Measurements from ENCODE around the gene AP2A1.

The AP2A1 gene

DNA sequence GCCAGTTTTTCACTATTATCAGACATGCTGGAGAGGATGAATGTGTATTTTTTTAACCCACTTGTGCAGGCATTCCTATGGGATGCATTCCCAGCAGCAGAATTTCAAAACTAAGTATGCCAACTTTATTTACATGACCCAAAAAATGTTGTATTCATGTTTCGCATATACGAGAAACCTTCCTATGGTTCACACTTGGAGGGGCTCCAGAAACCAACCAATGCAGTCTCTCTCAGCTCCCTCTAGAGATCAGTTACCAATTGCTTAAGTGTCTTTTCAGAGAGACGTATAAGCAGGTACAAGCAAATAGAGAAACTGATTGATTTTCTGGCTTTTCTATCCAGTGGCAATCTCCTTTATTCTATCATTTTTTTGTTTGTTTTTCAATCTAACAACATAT is 78.6 kb downstream of the AP2A1 start:
- Histone ChIP-seq H3K27me3 (ENCODE audit: control insufficient read depth in 1 of 2, insufficient read depth in 2 of 2, low read length in 2 of 2) (no peaks in the 10 kb centered on the region), H3K9me3 (ENCODE audit: control insufficient read depth in 1 of 2, low read length in 2 of 2) (no peaks in the 10 kb centered on the region), H3K27ac (ENCODE audit: low read depth, low read length) (no peak overlapping the region), H3K9ac (ENCODE audit: low read depth in 1 of 2, low read length in 2 of 2) (no peak overlapping the region), H3K4me1 (ENCODE audit: control insufficient read depth in 1 of 2, insufficient read depth in 2 of 2, low read length in 2 of 2) (peaks cover 4 to 7% of the 10 kb centered on the region in 2 donors), H3K36me3 (ENCODE audit: control insufficient read depth in 1 of 2, insufficient read depth in 2 of 2, low read length in 2 of 2) (no peaks in the 10 kb centered on the region), H3K4me3 (ENCODE audit: low read depth in 1 of 2, low read length in 2 of 2) (no peak overlapping the region)

GRCh38 chr19:49846408-49846807 is 79.6 kb downstream of the AP2A1 start:
- no peaks in the 10 kb centered on the region for H3K27me3 ChIP-seq (ENCODE audit: control insufficient read depth in 1 of 2, insufficient read depth in 2 of 2, low read length in 2 of 2)
- H3K4me1 ChIP-seq (ENCODE audit: control insufficient read depth in 1 of 2, insufficient read depth in 2 of 2, low read length in 2 of 2): peaks cover 4 to 7% of the 10 kb centered on the region in 2 donors
- no peak overlapping the region for H3K4me3 ChIP-seq (ENCODE audit: low read depth in 1 of 2, low read length in 2 of 2)
- H3K36me3 ChIP-seq (ENCODE audit: control insufficient read depth in 1 of 2, insufficient read depth in 2 of 2, low read length in 2 of 2): no peaks in the 10 kb centered on the region
- H3K9me3 ChIP-seq (ENCODE audit: control insufficient read depth in 1 of 2, low read length in 2 of 2): no peaks in the 10 kb centered on the region
- H3K27ac ChIP-seq (ENCODE audit: low read depth, low read length): no peak overlapping the region
- H3K9ac ChIP-seq (ENCODE audit: low read depth in 1 of 2, low read length in 2 of 2): no peak overlapping the region

DNA sequence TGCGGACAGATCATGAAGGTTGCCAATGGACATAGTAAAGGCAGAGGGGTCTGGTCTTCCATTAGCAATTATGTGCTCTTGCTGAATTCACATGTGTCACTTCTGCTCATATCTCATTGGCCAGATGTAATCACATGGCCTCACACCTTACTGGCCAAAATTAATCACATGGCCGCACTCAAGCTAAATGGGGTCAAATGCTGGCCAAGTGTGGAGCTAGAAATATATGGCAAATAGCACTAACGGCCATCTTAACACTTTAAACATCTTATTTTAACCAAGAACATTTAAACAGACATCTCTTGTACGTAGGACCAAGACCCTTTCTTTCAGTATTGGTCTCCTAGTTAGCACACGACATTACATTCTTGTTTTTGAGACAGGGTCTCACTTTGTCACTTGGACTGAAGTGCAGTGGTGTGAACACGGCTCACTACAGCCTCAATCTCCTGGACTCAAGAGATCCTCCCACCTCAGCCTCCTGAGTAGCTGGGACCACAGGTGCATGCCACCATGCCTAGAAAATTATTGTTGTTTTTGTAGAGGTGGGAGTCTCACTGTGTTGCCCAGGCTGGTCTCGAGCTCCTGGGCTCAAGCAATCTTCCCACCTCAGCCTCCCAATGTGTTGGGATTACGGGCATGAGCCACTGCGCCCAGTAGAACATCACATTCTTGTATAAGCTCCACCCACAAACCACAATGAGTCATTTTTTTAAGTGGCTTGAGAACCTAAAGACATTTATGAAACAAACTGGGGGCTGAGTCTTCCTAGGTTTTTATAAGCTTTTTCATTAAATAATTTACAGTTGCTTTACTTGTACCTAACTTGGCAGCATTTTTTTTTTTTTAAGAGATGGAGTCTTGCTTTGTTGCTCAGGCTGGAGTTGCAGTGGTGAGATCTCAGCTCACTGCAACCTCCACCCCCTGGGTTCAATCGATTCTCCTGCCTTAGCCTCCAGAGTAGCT is 81.2 kb downstream of the AP2A1 start:
- Histone ChIP-seq H3K9me3 (ENCODE audit: control insufficient read depth in 1 of 2, low read length in 2 of 2) (no peaks in the 10 kb centered on the region), H3K9ac (ENCODE audit: low read depth in 1 of 2, low read length in 2 of 2) (no peak overlapping the region), H3K36me3 (ENCODE audit: control insufficient read depth in 1 of 2, insufficient read depth in 2 of 2, low read length in 2 of 2) (no peaks in the 10 kb centered on the region), H3K27ac (ENCODE audit: low read depth, low read length) (no peak overlapping the region), H3K27me3 (ENCODE audit: control insufficient read depth in 1 of 2, insufficient read depth in 2 of 2, low read length in 2 of 2) (no peaks in the 10 kb centered on the region), H3K4me1 (ENCODE audit: control insufficient read depth in 1 of 2, insufficient read depth in 2 of 2, low read length in 2 of 2) (peaks cover 15 to 18% of the 10 kb centered on the region in 2 donors), H3K4me3 (ENCODE audit: low read depth in 1 of 2, low read length in 2 of 2) (no peak overlapping the region)

- Histone ChIP-seq H3K36me3 (ENCODE audit: control insufficient read depth in 1 of 2, insufficient read depth in 2 of 2, low read length in 2 of 2) (no peaks in the 10 kb centered on the region), H3K27me3 (ENCODE audit: control insufficient read depth in 1 of 2, insufficient read depth in 2 of 2, low read length in 2 of 2) (no peaks in the 10 kb centered on the region), H3K4me3 (ENCODE audit: low read depth in 1 of 2, low read length in 2 of 2) (no peak overlapping the region), H3K4me1 (ENCODE audit: control insufficient read depth in 1 of 2, insufficient read depth in 2 of 2, low read length in 2 of 2) (peaks cover 15 to 23% of the 10 kb centered on the region in 2 donors), H3K27ac (ENCODE audit: low read depth, low read length) (no peak overlapping the region), H3K9ac (ENCODE audit: low read depth in 1 of 2, low read length in 2 of 2) (no peak overlapping the region), H3K9me3 (ENCODE audit: control insufficient read depth in 1 of 2, low read length in 2 of 2) (no peaks in the 10 kb centered on the region)
These were observed 82.1 kb downstream of the AP2A1 start for GRCh38 chr19:49848938-49849337.

GRCh38 chr19:49849433-49850220 is 82.8 kb downstream of the AP2A1 start:
- Histone ChIP-seq H3K9ac (ENCODE audit: low read depth in 1 of 2, low read length in 2 of 2) (peak overlapping the region; percentile 97 to 100), H3K9me3 (ENCODE audit: control insufficient read depth in 1 of 2, low read length in 2 of 2) (no peaks in the 10 kb centered on the region), H3K4me3 (ENCODE audit: low read depth in 1 of 2, low read length in 2 of 2) (peak overlapping the region; percentile 85 to 92), H3K27ac (ENCODE audit: low read depth, low read length) (no peak overlapping the region), H3K36me3 (ENCODE audit: control insufficient read depth in 1 of 2, insufficient read depth in 2 of 2, low read length in 2 of 2) (no peaks in the 10 kb centered on the region), H3K27me3 (ENCODE audit: control insufficient read depth in 1 of 2, insufficient read depth in 2 of 2, low read length in 2 of 2) (no peaks in the 10 kb centered on the region), H3K4me1 (ENCODE audit: control insufficient read depth in 1 of 2, insufficient read depth in 2 of 2, low read length in 2 of 2) (peaks cover 15 to 30% of the 10 kb centered on the region in 2 donors)

DNA sequence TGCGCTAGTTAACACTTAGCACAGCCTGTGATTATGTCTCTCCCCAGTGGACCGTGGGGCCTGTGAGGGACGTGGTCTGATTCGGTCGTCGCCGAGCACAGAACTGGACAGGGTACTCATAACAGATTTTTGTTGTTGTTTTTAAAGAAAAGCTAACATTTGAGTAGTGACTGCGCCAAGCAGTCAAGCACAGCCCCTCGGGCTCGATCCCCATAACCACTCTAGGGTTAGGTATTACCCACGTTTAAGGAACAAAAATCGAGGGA is 83.4 kb downstream of the AP2A1 start:
- H3K4me1 ChIP-seq (ENCODE audit: control insufficient read depth in 1 of 2, insufficient read depth in 2 of 2, low read length in 2 of 2): peaks cover 15 to 31% of the 10 kb centered on the region in 2 donors
- H3K36me3 ChIP-seq (ENCODE audit: control insufficient read depth in 1 of 2, insufficient read depth in 2 of 2, low read length in 2 of 2): peaks cover 0 to 4% of the 10 kb centered on the region in 2 donors
- H3K4me3 ChIP-seq (ENCODE audit: low read depth in 1 of 2, low read length in 2 of 2): peak overlapping the region; percentile 85 to 92
- H3K27ac ChIP-seq (ENCODE audit: low read depth, low read length): no peak overlapping the region
- peak overlapping the region; percentile 97 to 100 for H3K9ac ChIP-seq (ENCODE audit: low read depth in 1 of 2, low read length in 2 of 2)
- H3K27me3 ChIP-seq (ENCODE audit: control insufficient read depth in 1 of 2, insufficient read depth in 2 of 2, low read length in 2 of 2): no peaks in the 10 kb centered on the region
- H3K9me3 ChIP-seq (ENCODE audit: control insufficient read depth in 1 of 2, low read length in 2 of 2): no peaks in the 10 kb centered on the region

DNA sequence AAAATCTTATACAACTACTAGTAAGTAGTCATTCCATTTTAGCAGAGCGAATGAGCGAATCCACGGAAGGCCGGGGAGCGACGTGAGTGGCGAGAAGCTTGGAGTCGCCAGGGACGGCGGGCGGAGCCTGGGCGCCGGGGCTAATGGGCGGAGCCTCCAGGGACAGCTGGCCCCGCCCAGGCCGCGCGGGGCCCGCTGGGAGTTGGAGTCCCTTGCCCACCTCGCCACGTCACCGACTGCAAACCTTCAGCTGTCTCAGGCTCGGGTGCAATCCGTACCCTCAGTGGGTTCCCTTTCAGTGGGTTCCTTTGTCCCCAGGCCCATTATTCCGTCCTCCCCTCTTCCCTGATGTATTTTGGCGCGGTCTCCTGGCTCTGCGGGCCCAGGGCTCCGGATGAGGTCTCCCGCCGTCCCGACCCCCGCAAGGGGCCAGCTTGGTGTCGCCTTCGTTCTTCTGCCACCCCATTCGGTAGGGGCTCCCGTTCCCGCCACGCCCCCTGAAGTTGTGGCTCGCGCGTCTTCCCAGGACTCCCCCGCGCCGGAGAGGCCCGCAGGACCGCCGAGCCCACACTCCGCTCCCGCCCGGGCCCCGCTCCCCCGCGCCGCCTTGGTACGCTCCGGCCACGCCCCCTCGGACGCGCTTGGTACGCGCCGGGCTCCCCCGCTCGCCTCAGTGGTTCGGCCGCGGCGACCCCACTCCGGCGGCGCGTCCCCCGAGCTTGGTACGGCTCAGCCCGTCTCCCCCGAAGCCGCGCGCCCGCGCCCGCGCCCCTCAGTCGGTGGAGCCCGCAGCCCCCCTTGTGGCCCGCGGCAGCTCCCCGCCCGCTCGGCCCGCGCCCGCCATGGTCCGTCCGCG is 83.9 kb downstream of the AP2A1 start, which contains the start of gene PTOV1:
PTOV1 (plus strand) TSS at position 673 of the 856 bp plus-strand sequence.
- no peaks in the 10 kb centered on the region for H3K27me3 ChIP-seq (ENCODE audit: control insufficient read depth in 1 of 2, insufficient read depth in 2 of 2, low read length in 2 of 2)
- H3K36me3 ChIP-seq (ENCODE audit: control insufficient read depth in 1 of 2, insufficient read depth in 2 of 2, low read length in 2 of 2): peaks cover 0 to 8% of the 10 kb centered on the region in 2 donors
- peak within 1 kb of the TSS; percentile 97 to 100 for H3K9ac ChIP-seq (ENCODE audit: low read depth in 1 of 2, low read length in 2 of 2)
- peak within 1 kb of the TSS; percentile 100 for H3K27ac ChIP-seq (ENCODE audit: low read depth, low read length)
- peaks cover 15 to 31% of the 10 kb centered on the region in 2 donors for H3K4me1 ChIP-seq (ENCODE audit: control insufficient read depth in 1 of 2, insufficient read depth in 2 of 2, low read length in 2 of 2)
- H3K4me3 ChIP-seq (ENCODE audit: low read depth in 1 of 2, low read length in 2 of 2): peak within 1 kb of the TSS; percentile 85 to 92
- no peaks in the 10 kb centered on the region for H3K9me3 ChIP-seq (ENCODE audit: control insufficient read depth in 1 of 2, low read length in 2 of 2)

DNA sequence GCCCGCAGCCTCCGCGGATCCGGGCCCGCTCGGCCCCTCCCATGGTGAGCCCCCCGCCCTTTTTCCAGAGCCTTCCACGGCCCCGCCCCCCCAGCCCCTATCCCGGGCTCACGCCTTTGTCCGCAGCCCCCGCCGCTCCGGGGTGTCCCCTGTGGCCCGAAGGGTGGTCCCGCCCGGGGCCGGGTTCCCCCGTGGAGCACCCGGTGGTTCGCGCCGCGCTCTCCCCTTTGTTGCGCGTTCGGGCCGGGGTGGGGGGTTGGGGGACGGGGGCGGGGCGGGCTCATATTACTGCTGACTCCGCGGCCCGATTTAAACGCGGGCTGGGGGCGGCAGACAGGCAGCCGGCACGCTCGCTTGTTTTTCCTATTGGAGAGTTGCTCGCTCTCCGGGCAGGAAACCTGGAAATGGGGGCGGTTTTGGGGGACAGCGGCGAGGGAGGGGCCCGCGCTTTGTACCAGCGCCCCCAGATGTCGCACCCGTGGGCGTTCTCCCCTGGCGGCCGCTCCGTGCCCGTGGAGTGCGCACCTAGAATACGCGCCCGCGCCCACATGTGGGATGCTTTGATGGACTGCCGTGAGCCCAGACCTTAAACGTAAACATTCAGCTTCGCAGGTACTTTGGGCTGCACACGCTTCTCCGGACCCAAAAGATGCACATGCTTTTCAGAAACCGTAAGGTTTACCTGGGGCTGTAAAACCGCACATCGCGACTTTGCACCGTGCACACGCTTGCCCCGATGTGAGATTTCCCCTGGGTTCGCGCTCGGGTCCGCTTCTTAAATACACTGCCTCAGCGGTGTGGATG is 84.9 kb downstream of the AP2A1 start:
- Histone ChIP-seq H3K27me3 (ENCODE audit: control insufficient read depth in 1 of 2, insufficient read depth in 2 of 2, low read length in 2 of 2) (no peaks in the 10 kb centered on the region), H3K4me1 (ENCODE audit: control insufficient read depth in 1 of 2, insufficient read depth in 2 of 2, low read length in 2 of 2) (peaks cover 15 to 31% of the 10 kb centered on the region in 2 donors), H3K36me3 (ENCODE audit: control insufficient read depth in 1 of 2, insufficient read depth in 2 of 2, low read length in 2 of 2) (peaks cover 0 to 16% of the 10 kb centered on the region in 2 donors), H3K9ac (ENCODE audit: low read depth in 1 of 2, low read length in 2 of 2) (peak overlapping the region; percentile 13 to 57), H3K9me3 (ENCODE audit: control insufficient read depth in 1 of 2, low read length in 2 of 2) (no peaks in the 10 kb centered on the region), H3K4me3 (ENCODE audit: low read depth in 1 of 2, low read length in 2 of 2) (peak overlapping the region; percentile 63 to 92), H3K27ac (ENCODE audit: low read depth, low read length) (no peak overlapping the region)

DNA sequence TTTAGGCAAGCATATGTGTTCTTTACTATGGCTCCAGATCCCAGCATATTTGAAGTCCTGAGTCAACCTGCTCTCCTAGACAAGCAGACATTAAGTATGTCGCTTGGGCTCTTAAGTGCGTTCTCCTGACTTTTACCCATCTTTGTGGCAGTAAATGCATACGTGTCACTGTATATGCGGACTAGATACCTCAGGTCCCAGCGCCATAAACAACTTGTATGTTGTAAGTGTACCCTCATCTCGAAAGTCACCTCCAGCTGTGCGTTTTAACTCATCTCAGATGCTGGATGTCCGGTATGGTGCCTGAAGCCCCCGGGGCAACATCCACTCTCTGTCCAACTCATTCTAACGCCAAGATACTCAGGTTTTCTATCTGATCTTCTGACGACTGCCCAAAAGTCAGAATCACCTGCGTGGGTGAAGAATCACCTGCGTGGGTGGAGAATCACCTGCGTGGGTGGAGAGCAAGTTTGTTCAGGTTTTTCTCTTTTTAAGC is 85.9 kb downstream of the AP2A1 start:
- H3K27me3 ChIP-seq (ENCODE audit: control insufficient read depth in 1 of 2, insufficient read depth in 2 of 2, low read length in 2 of 2): no peaks in the 10 kb centered on the region
- peaks cover 0 to 25% of the 10 kb centered on the region in 2 donors for H3K36me3 ChIP-seq (ENCODE audit: control insufficient read depth in 1 of 2, insufficient read depth in 2 of 2, low read length in 2 of 2)
- no peaks in the 10 kb centered on the region for H3K9me3 ChIP-seq (ENCODE audit: control insufficient read depth in 1 of 2, low read length in 2 of 2)
- peak overlapping the region; percentile 63 to 70 for H3K4me3 ChIP-seq (ENCODE audit: low read depth in 1 of 2, low read length in 2 of 2)
- peak overlapping the region; percentile 13 to 57 for H3K9ac ChIP-seq (ENCODE audit: low read depth in 1 of 2, low read length in 2 of 2)
- no peak overlapping the region for H3K27ac ChIP-seq (ENCODE audit: low read depth, low read length)
- peaks cover 15 to 31% of the 10 kb centered on the region in 2 donors for H3K4me1 ChIP-seq (ENCODE audit: control insufficient read depth in 1 of 2, insufficient read depth in 2 of 2, low read length in 2 of 2)

Data from duodenal mucosa (tissue), 2 donors.